GM18526 (cell line): ENCODE results near the gene MYO1A.

Experiments
- POLR2A ChIP-seq: IDR thresholded peaks from 3 replicates; pipeline ENCODE4 v1.6.1; 2011; ENCODE audit not compliant: insufficient read length; ENCODE audit errors: extremely low read depth

The MYO1A gene

DNA sequence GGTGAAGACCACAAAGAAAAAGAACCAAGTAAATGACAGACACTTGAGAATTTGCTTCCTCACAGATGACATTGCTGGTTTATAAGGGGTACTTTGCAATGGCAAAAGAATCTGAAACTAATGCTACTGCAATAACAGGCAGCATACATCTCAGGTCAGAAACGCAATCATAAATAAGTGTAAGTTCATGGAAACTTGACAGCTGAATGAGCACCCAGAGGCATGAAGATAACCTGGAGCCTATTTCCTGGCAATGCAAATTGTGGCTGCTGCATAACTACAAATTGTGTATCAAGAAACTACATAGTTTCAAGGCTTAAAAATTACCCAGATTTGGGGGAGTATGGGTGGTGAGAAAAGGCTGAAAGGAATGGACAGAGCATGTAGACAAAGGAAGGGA is 8.5 kb upstream of the MYO1A start:
- TF ChIP-seq POLR2A, result no peak

DNA sequence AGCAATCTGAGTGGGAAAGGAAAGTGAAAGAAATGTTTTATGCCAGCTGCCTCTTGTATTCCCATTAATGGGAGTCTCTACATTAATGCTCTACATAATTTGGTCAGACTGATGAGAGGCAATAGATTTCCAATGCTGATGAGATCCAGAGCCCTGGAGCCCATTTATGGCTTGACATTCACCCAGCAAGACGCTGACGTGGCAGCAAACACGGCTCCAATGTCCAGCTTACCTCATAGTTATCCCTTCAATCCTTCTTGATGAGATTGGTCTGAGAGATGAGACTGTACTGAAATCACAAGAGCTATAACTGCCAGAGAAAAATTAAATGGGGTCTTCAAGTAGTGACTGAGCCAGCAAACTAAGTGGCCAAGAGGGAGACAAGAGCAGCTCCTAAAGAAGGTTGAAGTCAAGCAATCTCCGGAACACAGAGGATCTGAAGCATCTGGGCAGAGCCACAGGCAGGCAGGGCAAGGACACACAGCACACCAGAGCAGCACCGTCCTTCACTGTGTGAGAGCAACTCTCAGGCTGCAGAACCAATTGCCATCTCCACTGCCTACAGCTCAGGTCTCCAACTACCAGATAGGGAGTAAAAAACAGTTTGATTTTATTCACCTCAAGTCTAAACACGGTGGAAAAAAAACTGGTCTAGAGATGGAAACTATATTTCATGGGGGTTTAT is 7.3 kb upstream of the MYO1A start:
- no peak for TF ChIP-seq POLR2A

DNA sequence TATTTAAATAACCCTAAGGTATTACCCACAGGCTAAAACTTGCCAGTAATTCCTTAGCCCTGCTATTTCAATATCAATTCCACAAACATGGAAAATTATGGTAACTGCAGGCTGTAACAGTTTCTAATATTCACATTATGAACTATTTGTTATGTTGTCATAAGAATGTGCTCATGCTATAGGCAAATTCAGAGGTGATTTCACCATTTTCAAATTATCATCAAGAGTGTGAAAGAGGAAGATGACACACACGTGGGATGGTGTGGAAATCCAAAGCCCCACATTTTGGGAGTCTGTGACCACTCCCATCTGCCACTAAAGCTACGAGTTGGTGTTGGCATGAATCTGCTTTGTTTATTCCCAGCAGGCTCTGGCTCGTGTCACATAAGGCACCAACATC is 5.9 kb upstream of the MYO1A start:
- TF ChIP-seq POLR2A, result no peak

DNA sequence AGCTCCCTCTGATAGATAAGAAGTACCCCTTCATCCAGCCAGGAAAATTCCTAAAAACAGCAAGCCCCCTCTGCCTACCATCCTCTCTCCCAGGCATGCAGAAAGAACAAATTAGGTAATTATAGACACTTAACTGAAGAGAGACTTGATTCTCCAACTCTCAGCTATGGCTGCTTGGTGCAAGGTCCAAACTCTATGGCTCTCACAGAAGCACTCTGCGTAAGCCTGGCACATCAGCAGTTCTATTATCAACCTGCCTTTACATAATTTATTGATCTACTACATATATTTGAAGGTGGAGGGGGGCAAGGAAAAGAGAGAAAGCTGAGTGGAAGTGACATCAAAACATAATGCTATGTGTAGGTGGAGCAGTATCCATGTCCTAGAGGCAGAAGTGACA is 1.1 kb upstream of the MYO1A start:
- TF ChIP-seq POLR2A, result no peak

DNA sequence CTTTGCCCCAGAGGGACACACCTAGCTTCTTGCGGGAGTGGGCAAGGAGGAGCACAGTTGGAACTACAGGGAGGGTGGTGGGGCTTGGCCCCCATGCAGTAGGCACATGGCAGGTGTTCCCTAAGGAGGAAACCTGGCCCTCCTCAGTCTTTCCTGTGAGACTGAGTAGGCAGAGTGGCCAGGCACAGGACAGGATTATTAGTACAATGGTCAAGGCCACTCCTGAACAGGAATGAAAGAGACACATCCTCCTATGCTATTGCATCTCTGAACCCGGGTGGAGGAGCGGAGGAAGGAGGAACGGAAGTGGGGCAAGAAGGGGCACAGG is 846 bp downstream of the MYO1A start:
- TF ChIP-seq POLR2A, result no peak

DNA sequence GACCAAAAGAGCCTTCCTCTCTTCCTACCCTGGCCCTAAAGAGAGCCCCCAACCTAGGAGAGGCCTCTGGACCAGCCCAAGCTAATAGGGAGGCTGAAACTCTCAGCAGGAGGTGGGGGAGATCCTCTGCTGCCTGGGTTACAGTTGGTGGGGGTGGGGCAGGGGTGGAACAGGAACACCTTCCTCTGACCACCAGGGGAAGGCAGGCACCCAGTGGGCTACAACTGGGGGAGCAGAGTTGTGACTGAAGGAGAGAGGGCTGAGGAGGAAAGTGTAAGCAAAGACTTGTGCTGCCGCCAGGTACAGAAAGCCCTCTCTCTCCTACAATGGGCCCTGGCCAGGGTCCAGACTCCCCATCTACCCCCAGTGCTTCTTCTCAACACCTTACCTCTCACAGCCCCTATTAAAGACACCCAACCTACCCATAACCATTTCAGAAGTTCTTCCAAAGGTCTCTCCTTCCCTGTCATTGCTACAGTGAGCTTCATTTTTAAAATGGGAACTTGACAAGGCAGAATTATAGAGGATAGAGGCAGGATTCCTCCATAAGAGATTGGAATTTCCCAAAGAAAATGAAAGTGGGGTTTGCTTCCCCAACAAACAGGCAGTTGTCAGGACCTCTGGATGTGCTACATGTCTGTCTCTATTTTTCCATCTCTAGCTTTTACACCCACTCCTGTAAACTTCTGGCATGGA is 1.4 kb downstream of the MYO1A start:
- TF ChIP-seq POLR2A, result no peak

DNA sequence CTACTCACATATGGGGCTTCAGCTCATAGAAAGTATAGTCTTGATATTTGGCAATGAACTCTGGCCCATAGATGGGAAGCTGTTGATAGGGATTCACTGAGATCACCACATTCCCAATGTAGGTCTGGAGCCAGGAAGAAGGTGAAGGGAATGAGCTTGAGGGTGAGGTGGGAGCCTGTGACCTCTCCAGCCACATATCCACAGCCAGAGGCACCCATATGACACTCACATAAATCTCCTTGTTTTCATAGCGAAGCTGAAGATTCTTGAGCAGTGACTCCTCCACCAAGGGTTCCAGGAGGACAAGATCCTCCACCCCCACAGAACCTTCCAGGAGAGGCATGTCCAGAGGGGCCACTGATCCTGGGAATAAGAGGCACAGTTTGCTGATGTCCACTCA is 1.9 kb downstream of the MYO1A start:
- no peak for TF ChIP-seq POLR2A

DNA sequence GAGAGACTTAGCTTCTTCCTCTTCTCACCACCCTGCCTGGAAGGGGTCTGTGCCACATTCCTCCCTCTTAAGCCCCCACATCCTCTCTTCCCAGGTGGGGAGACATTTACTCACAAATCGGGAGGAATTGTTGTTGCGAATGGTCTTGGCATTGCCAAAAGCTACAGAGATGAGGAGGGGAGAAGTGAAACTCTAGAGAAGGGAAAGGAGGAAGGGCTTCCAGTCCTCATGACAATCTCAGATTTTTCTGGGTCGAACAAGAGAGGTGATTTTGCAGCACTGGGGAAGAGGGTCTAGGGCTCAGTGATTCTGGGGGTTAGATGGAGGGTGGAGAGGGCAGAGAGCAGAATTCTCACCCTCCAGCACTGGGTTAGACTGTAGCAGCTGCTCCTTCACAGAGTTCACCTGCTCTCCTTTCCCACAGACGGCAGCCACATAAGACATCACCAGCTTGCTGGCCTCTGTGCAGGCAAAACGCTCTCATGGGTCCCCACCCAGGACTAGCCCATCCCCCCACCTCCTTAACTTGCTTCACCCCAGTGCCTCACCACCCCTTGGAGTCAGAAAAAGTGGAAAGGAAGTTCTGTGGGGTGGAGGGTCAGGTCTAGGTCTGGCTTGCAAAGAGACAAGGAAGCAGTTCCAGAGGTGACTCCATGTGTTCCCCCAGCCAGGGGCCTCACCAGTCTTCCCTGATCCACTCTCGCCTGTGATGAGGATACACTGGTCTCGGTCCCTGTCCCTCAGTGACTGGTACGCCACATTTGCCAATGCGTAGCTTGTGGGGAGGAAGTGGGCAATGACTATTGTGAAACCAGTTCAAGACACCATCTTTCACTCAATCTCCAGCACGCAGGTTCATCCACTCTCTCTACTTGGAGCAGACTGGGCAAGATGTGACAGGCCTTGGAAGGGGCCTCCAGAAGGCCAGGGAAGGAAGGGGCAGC is 2.7 kb downstream of the MYO1A start:
- TF ChIP-seq POLR2A, result no peak

DNA sequence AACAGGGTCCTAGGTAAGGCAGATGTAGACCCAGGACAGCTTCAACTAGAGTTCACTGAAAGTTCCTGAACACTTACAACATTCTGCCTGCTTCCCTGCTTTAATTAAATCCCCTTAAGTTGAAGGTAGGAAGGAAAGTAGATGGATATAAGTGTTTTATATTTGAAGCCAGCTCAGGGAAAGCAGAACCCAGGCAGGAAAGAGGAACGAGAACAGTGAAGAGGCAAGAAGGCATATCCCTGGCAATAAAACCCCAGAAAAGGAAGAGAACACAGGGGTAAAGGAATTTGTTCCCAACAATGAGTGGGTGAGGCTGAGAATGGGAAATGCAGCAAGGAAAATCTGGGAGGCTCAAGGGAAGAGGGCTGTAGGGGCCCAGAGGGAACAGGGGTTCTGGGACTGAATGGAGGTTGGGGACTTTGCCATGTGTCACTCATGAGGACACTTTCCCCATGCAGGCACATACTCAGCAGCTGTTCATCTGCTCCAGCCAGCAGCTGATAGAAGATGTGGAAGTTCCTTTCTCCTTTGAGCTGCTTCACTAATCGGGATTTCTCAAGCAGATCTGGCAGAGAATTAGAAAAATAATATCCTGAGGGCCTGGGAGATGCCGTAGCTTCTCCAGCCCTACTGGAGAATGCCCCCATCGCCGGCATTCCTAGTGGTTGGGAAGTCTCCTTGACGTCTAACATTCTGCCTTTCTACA is 3.7 kb downstream of the MYO1A start:
- TF ChIP-seq POLR2A, result no peak

DNA sequence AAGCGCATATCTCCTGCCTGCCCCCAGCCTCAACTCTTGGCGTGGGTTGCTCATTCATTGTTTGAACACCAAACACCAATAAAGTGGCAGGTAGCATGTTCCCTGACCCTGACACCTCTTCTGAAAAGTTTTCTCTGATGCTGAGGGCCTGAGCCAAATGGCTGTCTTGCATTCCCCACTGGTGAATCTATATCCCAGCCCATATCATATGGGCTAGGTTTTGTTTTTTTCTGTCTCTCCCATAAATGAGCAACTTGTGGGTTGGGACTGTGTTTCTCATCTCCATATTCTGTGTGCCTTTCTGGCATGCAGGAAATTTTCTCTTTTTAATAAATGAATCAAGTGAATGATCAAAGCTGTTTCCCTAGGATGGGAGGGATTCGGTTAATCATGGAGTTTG is 5.0 kb downstream of the MYO1A start:
- no peak for TF ChIP-seq POLR2A

DNA sequence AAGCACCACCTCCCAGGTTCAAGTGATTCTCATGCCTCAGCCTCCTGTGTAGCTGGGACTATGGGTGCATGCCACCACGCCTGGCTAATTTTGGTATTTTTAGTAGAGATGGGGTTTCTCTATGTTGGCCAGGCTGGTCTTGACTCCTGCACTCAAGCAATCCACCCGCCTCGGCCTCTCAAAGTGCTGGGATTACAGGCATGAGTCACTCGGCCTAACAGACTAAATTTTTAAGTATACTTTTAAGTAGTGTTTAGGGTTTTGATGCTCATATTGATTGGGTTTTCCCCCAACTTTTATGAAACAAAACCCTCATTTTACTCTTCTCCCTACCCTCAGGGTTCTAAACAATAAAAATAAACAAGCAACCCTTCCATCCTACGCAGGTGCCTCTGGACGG is 5.5 kb downstream of the MYO1A start:
- TF ChIP-seq POLR2A, result no peak

DNA sequence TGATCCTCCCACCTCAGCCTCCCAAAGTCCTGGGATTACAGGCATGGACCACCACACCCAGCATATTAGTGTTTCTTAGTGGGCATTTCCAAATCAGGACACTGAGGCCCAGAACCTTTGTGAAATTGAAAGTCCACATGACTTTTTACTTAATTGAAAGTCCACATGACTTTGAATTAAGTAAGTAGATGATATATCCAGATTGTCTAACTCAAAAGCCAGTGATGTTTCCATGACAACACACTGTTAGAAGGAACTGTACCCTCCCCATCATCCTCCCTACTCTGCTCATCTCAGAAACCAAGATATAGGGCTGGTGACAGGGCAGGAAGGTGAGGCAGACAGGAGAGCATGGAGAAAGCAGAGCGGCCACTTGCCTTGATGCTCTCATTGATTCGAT is 7.2 kb downstream of the MYO1A start:
- TF ChIP-seq POLR2A, result no peak

DNA sequence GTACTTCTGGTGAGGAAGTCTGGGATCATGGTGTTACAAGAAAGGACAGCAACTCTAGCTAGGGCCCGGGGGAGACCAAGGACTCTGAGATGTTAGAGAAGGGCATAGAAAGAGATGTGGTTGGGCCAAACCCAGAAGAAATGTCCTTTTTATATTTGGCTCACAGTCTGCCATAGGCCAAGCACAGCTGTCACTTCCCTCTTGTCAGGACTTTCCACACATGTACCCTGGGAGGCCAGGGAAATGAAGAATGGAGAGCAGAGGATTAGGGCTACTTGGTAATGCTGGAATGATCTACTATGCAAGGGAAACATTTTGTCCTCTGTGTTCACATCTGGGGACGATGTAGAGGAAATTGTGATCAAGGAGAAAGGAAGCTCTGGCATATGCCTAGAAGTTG is 9.2 kb downstream of the MYO1A start:
- no peak for TF ChIP-seq POLR2A

DNA sequence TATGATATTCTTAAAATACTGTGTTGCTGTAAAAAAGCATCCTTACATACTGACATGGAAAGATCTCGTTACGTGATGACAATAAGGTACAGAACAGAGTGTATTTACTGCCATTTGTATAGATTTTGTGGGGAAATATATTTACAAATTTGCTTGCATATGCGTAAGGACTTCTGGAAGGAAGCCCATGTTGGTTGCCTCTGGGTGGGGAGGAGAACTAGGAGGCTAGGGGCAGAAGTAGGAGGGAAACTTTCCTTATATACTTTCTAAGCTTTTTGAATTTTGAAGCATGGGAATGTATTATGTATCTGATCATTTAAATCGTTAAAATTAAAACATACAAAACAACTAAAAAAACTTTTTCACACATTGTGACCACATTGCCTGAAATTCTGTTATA is 9.7 kb downstream of the MYO1A start:
- no peak for TF ChIP-seq POLR2A

DNA sequence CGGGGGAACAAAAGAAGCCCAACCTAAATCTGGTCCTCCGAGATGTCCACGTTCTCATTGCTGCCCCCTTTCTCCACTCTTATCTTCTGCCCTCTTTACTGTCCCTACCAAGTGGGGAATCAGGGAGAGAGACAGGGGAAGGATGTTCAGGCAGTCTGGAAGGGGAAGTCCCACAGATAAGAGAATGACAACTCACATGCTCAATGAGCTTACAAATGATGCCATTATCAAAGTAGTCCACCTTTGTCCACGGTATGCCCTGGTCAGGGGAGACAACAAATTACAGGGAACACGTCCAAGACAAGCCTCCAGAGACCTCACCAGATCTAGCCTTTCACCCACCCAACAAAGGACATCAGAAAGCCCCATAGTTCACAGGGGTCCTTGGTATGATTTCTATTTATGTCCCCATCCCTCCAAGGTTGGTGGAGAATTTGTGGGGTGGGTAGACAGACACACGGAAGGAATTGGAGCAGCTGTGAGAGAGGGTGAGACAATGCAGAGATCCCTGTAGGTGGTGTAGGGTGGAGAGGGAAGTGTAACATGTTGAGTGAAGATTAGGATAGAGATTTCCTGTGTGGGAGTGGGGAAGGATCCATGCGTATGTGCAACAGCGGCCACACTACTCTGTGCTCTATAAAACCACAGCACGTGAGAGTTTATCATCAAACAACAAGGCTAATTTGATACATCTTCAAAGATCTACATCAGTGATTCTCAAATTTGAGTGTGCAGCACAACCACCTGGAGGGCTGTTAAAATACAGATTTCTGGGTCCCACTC is 10.7 kb downstream of the MYO1A start:
- no peak for TF ChIP-seq POLR2A

DNA sequence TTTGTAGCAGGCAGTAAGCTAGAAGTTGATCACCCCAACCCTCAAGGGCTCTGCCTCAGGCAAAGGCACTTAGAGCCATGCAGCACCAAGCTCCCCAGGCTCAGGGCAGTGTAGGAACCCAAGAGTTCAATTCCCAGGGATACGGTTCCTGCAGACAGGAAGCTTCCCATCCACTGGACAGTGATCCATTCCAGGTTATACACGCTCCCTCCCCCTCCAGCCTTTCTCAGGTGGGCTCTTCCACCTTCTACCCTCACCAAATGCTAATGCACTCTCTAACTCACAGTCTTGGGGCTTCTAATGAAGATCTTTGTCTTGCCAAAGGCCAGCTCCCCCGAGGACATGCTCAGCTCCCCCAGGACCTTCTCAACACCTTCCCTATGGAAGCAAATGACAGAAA is 12.7 kb downstream of the MYO1A start:
- TF ChIP-seq POLR2A, result no peak
